ENCODE measurements around the gene CIRBP. TPM values are rescaled to one million over a fixed set of nuclear protein-coding genes. Genes with fewer than 3 reads are reported as not detected.
A peak's percentile ranks its signal among the peaks of the same experiment; 100 is the strongest.

CIRBP gene
- total and polyA plus RNA-seq, 7 donors, result 129 to 1,004 (median 602) TPM

GRCh38 chr19:1252821-1253513 lies 16.2 kb upstream of the CIRBP start:
- WGBS, 2 donors, result 1 to 2% methylated on average over 26 of the region's 26 CpGs
- Histone ChIP-seq H3K36me3 (peaks cover 20 to 56% (median 26%) of the 10 kb centered on the region in 4 donors), H3K4me3 (peak overlapping the region; percentile 75 to 96 (median 86)), H3K9me3 (no peaks in the 10 kb centered on the region), H3K27ac (peak overlapping the region; percentile 96 to 100 (median 100)), H3K4me1 (peaks cover 12 to 69% (median 59%) of the 10 kb centered on the region in 4 donors), H3K27me3 (no peaks in the 10 kb centered on the region)
- DNase-seq, result peak; percentile 98
- intact Hi-C loops (cut with DNase I), result no loop called here
- TF ChIP-seq POLR2AphosphoS5 (IDR thresholded peaks at IDR 0.05) (peak; percentile 26 to 69 (median 60)), EP300 (IDR thresholded peaks at IDR 0.05) (peak in 2 of 4 donors; percentile 17 to 62), POLR2A (IDR thresholded peaks at IDR 0.05) (no peak), CTCF (IDR thresholded peaks at IDR 0.05) (peak in 2 of 4 experiments; percentile 23 to 24)

GRCh38 chr19:1253514-1254080 lies 15.5 kb upstream of the CIRBP start:
- Histone ChIP-seq H3K4me1 (peaks cover 6 to 72% (median 62%) of the 10 kb centered on the region in 4 donors), H3K9me3 (no peaks in the 10 kb centered on the region), H3K4me3 (peak overlapping the region; percentile 75 to 96 (median 86)), H3K36me3 (peaks cover 20 to 59% (median 26%) of the 10 kb centered on the region in 4 donors), H3K27me3 (no peaks in the 10 kb centered on the region), H3K27ac (peak overlapping the region; percentile 96 to 100 (median 100))
- 40 to 48% methylated on average over 23 of the region's 23 CpGs for WGBS, 2 donors
- DNase-seq, result no peak
- intact Hi-C loops (cut with DNase I), result no loop called here
- peak in 3 of 4 donors; percentile 2 to 3 (median 2) for TF ChIP-seq EP300 (IDR thresholded peaks at IDR 0.05)
- TF ChIP-seq CTCF (IDR thresholded peaks at IDR 0.05), result no peak
- no peak for TF ChIP-seq POLR2AphosphoS5 (IDR thresholded peaks at IDR 0.05)
- no peak for TF ChIP-seq POLR2A (IDR thresholded peaks at IDR 0.05)

GRCh38 chr19:1254081-1254527 lies 15.0 kb upstream of the CIRBP start:
- H3K4me1 ChIP-seq, result peaks cover 3 to 77% (median 67%) of the 10 kb centered on the region in 4 donors
- peak; percentile 90 for DNase-seq
- intact Hi-C loops (cut with DNase I), result no loop called here

GRCh38 chr19:1254530-1255185 lies 14.5 kb upstream of the CIRBP start:
- no peaks in the 10 kb centered on the region for H3K27me3 ChIP-seq
- WGBS, 2 donors, result 84 to 90% methylated on average over 20 of the region's 20 CpGs
- peak overlapping the region in 2 of 4 donors; percentile 77 to 96 for H3K4me3 ChIP-seq
- intact Hi-C loops (cut with DNase I), result no loop called here
- H3K27ac ChIP-seq, result peak overlapping the region; percentile 96 to 100 (median 100)
- peaks cover 20 to 59% (median 26%) of the 10 kb centered on the region in 4 donors for H3K36me3 ChIP-seq
- peak in 1 of 4 donors; percentile 3 for TF ChIP-seq POLR2AphosphoS5 (IDR thresholded peaks at IDR 0.05)
- no peak for TF ChIP-seq POLR2A (IDR thresholded peaks at IDR 0.05)
- peaks cover 3 to 83% (median 73%) of the 10 kb centered on the region in 4 donors for H3K4me1 ChIP-seq
- H3K9me3 ChIP-seq, result no peaks in the 10 kb centered on the region
- no peak for DNase-seq

More at GRCh38 chr19:1254081-1254527, 15.0 kb upstream of the CIRBP start:
- Histone ChIP-seq H3K27ac (peak overlapping the region; percentile 96 to 100 (median 100)), H3K36me3 (peaks cover 20 to 59% (median 26%) of the 10 kb centered on the region in 4 donors), H3K27me3 (no peaks in the 10 kb centered on the region), H3K9me3 (no peaks in the 10 kb centered on the region), H3K4me3 (peak overlapping the region; percentile 75 to 96 (median 86))
- TF ChIP-seq POLR2AphosphoS5 (IDR thresholded peaks at IDR 0.05), result peak; percentile 38 to 80 (median 49)
- no peak for TF ChIP-seq CTCF (IDR thresholded peaks at IDR 0.05)
- 81 to 84% methylated on average over 37 of the region's 37 CpGs for WGBS, 2 donors
